Activated B cell treated with CpG ODN at 0.5 μM for 24 hours (primary cell): Measurements from ENCODE around the gene NCAPD2. TPM values are rescaled to one million over a fixed set of nuclear protein-coding genes. Genes with fewer than 3 reads are reported as not detected.

Source experiments
- ATAC-seq: fragments of 200-7000 bp; cut with Tn5 transposase; one replicate; pipeline ENCODE4 v1.10.0; 2021; ENCODE audit warnings: low read depth, mild to moderate bottlenecking, moderate library complexity
- CTCF ChIA-PET: fragments of 350-600 bp; sonication (Branson Sonifier 250); formaldehyde crosslinking; loops from one replicate; lab custom pipeline; 2021; ENCODE audit warnings: antibody characterized with exemption; lab: Charles Lee
- POLR2A ChIA-PET: fragments of 350-600 bp; sonication (Branson Sonifier 250); formaldehyde crosslinking; loops from one replicate; lab custom pipeline; 2021; ENCODE audit warnings: antibody characterized with exemption; lab: Charles Lee
- DNase-seq: peaks from one replicate; pipeline ENCODE4 v3.0.0; 2022
- H3K27ac Mint-ChIP-seq: one replicate; pipeline ENCODE4 v1.8.0; 2020; ENCODE audit warnings: mixed read lengths
- H3K27me3 Mint-ChIP-seq: one replicate; pipeline ENCODE4 v1.8.0; 2021; ENCODE audit warnings: mixed read lengths
- H3K36me3 Mint-ChIP-seq: one replicate; pipeline ENCODE4 v1.8.0; 2021; ENCODE audit warnings: low read depth, mixed read lengths
- H3K4me1 Mint-ChIP-seq: one replicate; pipeline ENCODE4 v1.8.0; 2021; ENCODE audit warnings: mixed read lengths
- H3K4me3 Mint-ChIP-seq: one replicate; pipeline ENCODE4 v1.8.0; 2020; ENCODE audit warnings: mild to moderate bottlenecking, mixed read lengths
- H3K9me3 Mint-ChIP-seq: one replicate; pipeline ENCODE4 v1.8.0; 2020; ENCODE audit warnings: mixed read lengths
- CTCF ChIP-seq: fragments of 200-600 bp; IDR thresholded peaks from one replicate; pipeline ENCODE4 v1.8.0; 2022; ENCODE audit warnings: antibody characterized with exemption, mild to moderate bottlenecking
- intact Hi-C: fragments of 100-400 bp; cut with micrococcal nuclease; formaldehyde crosslinking; loops from one replicate; pipeline ENCODE4 v1.15.1; 2024
- total RNA-seq: library from RNA; stranded (reverse); gene quantifications from 2 replicates; pipeline ENCODE4 v1.2.3, GENCODE V29; 2022

The NCAPD2 gene
- total RNA-seq, 1 donor from 2014 or later = 40.9 TPM

DNA sequence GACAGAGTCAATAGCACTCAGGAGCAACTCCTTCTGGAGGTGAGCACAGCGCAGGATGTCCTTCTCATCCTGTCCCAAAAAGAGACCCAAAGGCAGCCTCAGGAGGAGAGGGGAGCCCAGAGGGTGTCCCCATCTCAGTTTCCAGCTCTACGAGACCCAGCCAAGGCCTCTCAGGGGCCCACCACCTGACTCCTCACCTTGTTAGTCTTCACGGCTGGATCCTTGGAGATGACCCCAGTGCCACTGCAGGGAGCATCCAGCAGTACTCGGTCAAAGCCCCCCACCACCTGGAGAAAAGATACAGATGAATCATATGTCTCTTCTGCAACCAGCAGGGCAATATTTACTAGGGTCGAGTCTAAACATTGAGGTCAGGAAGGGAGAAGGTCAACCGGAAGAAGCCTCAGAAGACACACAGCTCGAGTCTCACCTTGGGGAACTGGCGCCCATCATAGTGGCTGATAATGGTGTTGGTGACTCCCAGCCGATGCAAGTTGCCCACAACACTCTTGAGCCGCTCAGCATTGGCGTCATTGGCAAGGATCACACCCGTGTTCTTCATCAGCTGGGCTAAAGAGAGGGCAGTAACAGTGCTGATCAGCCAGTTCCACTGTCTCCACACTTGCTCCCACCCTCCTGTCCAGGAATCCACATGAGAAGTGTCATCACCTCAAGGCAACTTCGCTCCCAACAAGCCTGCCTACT lies 66.8 kb downstream of the NCAPD2 start:
- Mint-ChIP-seq H3K27ac (no peak overlapping the region), H3K27me3 (no peaks in the 10 kb centered on the region), H3K9me3 (no peaks in the 10 kb centered on the region), H3K36me3 (peaks cover 77% of the 10 kb centered on the region), H3K4me1 (peaks cover 21% of the 10 kb centered on the region), H3K4me3 (no peak overlapping the region)
- ChIA-PET POLR2A (interaction anchor here (0.6 kb wide), 1 partner anchor 20 kb away, joined by 9 read pairs; no protein-coding TSS in a partner anchor), CTCF (interaction anchor here (1.0 kb wide), 1 partner anchor 9 kb away, joined by 3 read pairs; no protein-coding TSS in a partner anchor)
- DNase-seq = no peak
- intact Hi-C loops = no loop called here
- TF ChIP-seq CTCF = no peak
- no peak for ATAC-seq

DNA sequence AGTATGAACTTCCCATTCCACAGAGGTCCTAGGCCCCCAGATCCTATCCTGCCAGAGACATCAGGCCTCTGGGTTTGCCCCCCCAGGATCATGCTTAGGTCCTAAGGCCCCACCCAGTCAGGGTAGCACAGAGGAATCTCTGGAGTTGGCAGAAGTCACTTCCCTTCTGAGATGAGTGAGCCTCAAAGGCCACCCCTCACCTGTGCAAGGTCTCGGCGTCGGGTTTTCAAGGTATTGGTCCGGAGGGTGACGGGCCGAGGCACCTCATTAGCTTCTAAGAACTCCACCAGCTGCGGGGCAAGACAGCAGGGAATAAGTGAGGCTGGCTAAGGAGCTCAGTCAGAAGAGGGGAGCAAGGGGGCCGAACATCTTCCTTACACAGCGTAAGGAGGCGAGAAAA lies 69.0 kb downstream of the NCAPD2 start:
- Mint-ChIP-seq H3K27ac (no peak overlapping the region), H3K36me3 (peaks cover 89% of the 10 kb centered on the region), H3K27me3 (no peaks in the 10 kb centered on the region), H3K4me1 (peaks cover 29% of the 10 kb centered on the region), H3K4me3 (no peak overlapping the region), H3K9me3 (no peaks in the 10 kb centered on the region)
- DNase-seq (no peak), ATAC-seq (no peak)
- no peak for TF ChIP-seq CTCF
- ChIA-PET POLR2A (interaction anchor here (0.5 kb wide), 1 partner anchor 15 kb away, joined by 7 read pairs; no protein-coding TSS in a partner anchor), CTCF (interaction anchor here (1.0 to 1.6 kb wide), 5 partner anchors 14 to 203 kb away, joined by 3 to 4 read pairs (median 3); partner anchors contain the start of gene PTMS)
- intact Hi-C loops = loop anchor here (2.0 kb wide), 1 partner anchor 122 kb away; no protein-coding TSS in a partner anchor

DNA sequence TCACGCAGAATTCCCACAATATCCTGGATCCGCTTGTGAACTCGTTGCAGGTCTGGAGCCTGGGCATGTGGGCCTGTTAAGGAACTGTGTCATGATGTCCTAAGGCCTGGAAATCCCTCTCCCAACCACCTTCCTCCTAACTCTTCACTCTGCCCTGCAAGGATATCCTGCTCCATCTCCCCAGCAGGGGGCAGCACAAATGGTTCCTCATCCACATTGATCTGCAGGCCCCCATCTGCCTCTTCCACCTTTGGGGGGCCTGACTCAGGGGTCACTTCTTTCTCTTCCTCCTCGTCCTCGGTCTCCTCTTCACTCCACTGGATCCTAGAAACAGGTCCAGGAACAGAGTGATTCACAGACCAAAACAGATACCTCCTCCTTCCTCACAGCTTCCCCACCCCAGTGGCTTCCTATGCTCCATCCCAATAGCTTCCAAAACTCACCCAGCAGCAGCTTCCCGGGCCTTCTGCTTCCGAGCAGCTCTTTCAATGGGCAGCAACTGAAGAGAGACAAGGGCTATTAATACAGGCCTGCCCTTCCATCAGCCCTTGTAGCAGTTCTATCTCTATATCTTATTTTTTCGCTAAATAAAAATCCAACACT lies 69.6 kb downstream of the NCAPD2 start:
- Mint-ChIP-seq H3K4me1 (peaks cover 29% of the 10 kb centered on the region), H3K27ac (no peak overlapping the region), H3K9me3 (no peaks in the 10 kb centered on the region), H3K27me3 (no peaks in the 10 kb centered on the region), H3K4me3 (no peak overlapping the region), H3K36me3 (peaks cover 90% of the 10 kb centered on the region)
- ChIA-PET CTCF (interaction anchor here (1.0 to 1.6 kb wide), 7 partner anchors 11 to 217 kb away, joined by 3 to 5 read pairs (median 4); partner anchors contain the start of gene PTMS), POLR2A (interaction anchor here (0.5 to 0.7 kb wide), 2 partner anchors 14 to 190 kb away, joined by 5 to 7 read pairs; no protein-coding TSS in a partner anchor)
- TF ChIP-seq CTCF = peak; percentile 57
- intact Hi-C loops = loop anchor here (2.0 kb wide), 1 partner anchor 121 kb away; no protein-coding TSS in a partner anchor
- DNase-seq = peak; percentile 57
- peak; percentile 25 for ATAC-seq

GRCh38 chr12:6567112-6567670 lies 73.3 kb downstream of the NCAPD2 start:
- Mint-ChIP-seq H3K36me3 (peaks cover 83% of the 10 kb centered on the region), H3K4me1 (peaks cover 32% of the 10 kb centered on the region), H3K9me3 (no peaks in the 10 kb centered on the region), H3K27ac (peak overlapping the region; percentile 99), H3K4me3 (peak overlapping the region; percentile 100), H3K27me3 (no peaks in the 10 kb centered on the region)
- ATAC-seq (no peak), DNase-seq (no peak)
- CTCF ChIA-PET = interaction anchor here (1.0 to 1.4 kb wide), 3 partner anchors 9 to 117 kb away, joined by 3 to 6 read pairs (median 3); no protein-coding TSS in a partner anchor
- TF ChIP-seq CTCF = no peak
- POLR2A ChIA-PET = interaction anchor here (0.5 to 2.1 kb wide), 9 partner anchors 10 to 186 kb away, joined by 3 to 14 read pairs (median 4); partner anchors contain the start of genes CHD4, COPS7A, GAPDH and MLF2
- intact Hi-C loops = loop anchor here (5.0 kb wide), 1 partner anchor 285 kb away; the partner anchor contains the start of genes CDCA3 and USP5
